Neural cell (in vitro differentiated cells): Measurements from ENCODE around the gene GBA2. TPM values are rescaled to one million over a fixed set of nuclear protein-coding genes. Genes with fewer than 3 reads are reported as not detected.

ENCODE experiments used
- H2AFZ ChIP-seq: fragments of 200-600, 300-800 bp; sonication (generic), shearing (Covaris generic); 2 replicates; pipeline ENCODE4 v1.6.0; 2014; ENCODE audit warnings: low read depth, mild to moderate bottlenecking, antibody characterized with exemption, low read length, moderate library complexity
- H3F3A ChIP-seq: fragments of 200-600 bp; shearing (Covaris generic); 2 replicates; pipeline ENCODE4 v1.6.1; 2016; ENCODE audit warnings: mild to moderate bottlenecking, moderate library complexity, mixed read lengths, antibody characterized with exemption, low read length; ENCODE audit not compliant: insufficient read depth, poor library complexity, severe bottlenecking
- H3K27ac ChIP-seq: fragments of 200-600, 300-800 bp; sonication (generic), shearing (Covaris generic); 2 replicates; pipeline ENCODE4 v1.5.1; 2014; ENCODE audit warnings: mild to moderate bottlenecking, low read length, moderate library complexity
- H3K27me3 ChIP-seq: fragments of 300-800, 200-600 bp; sonication (generic), shearing (Covaris generic); 2 replicates; pipeline ENCODE4 v1.6.0; 2014; ENCODE audit warnings: mild to moderate bottlenecking, low read depth, low read length, moderate library complexity; ENCODE audit not compliant: insufficient read depth
- H3K36me3 ChIP-seq: fragments of 300-800, 200-600 bp; sonication (generic), shearing (Covaris generic); 2 replicates; pipeline ENCODE4 v1.5.1; 2014; ENCODE audit warnings: mild to moderate bottlenecking, antibody characterized with exemption, low read length, moderate library complexity; ENCODE audit not compliant: insufficient read depth
- H3K4me2 ChIP-seq: fragments of 300-800, 200-600 bp; sonication (generic), shearing (Covaris generic); 2 replicates; pipeline ENCODE4 v1.6.0; 2014; ENCODE audit warnings: mild to moderate bottlenecking, low read length
- H3K4me3 ChIP-seq: fragments of 300-800, 200-600 bp; sonication (generic), shearing (Covaris generic); 2 replicates; pipeline ENCODE4 v1.5.1; 2014; ENCODE audit warnings: mild to moderate bottlenecking, low read length, moderate library complexity
- H3K79me2 ChIP-seq: fragments of 200-600 bp; shearing (Covaris generic); replicated peaks from 2 replicates; pipeline ENCODE4 v1.6.0; 2014; ENCODE audit warnings: mild to moderate bottlenecking, low read length, moderate library complexity; ENCODE audit not compliant: insufficient read depth
- H3K9ac ChIP-seq: fragments of 300-800, 200-600 bp; sonication (generic), shearing (Covaris generic); 2 replicates; pipeline ENCODE4 v1.6.1; 2016; ENCODE audit warnings: mild to moderate bottlenecking, low read length, mixed read lengths
- H3K9me2 ChIP-seq: fragments of 200-600 bp; shearing (Covaris generic); 2 replicates; pipeline ENCODE4 v1.6.1; 2016; ENCODE audit warnings: mild to moderate bottlenecking, low read length, mixed read lengths; ENCODE audit not compliant: insufficient read depth
- H3K9me3 ChIP-seq: fragments of 200-600, 300-800 bp; sonication (generic), shearing (Covaris generic); 2 replicates; pipeline ENCODE4 v1.6.1; 2016; ENCODE audit warnings: mild to moderate bottlenecking, mixed run types, low read length, moderate library complexity, mixed read lengths
- H4K20me1 ChIP-seq: fragments of 200-600 bp; shearing (Covaris generic); 2 replicates; pipeline ENCODE4 v1.6.1; 2016; ENCODE audit warnings: mild to moderate bottlenecking, mixed run types; ENCODE audit not compliant: insufficient read depth
- EP300 ChIP-seq: fragments of 450-650 bp; conservative IDR thresholded peaks from 2 replicates; pipeline ENCODE4 v1.6.1; 2014; ENCODE audit warnings: antibody characterized with exemption, mild to moderate bottlenecking, moderate library complexity; ENCODE audit not compliant: poor library complexity, severe bottlenecking
- EZH2 ChIP-seq: fragments of 200-600, 300-800 bp; shearing (Covaris generic), sonication (generic); IDR thresholded peaks from 2 replicates; pipeline ENCODE4 v1.6.1; 2014; ENCODE audit warnings: antibody characterized with exemption, low read length, borderline replicate concordance, mild to moderate bottlenecking; ENCODE audit not compliant: insufficient read depth, poor library complexity, severe bottlenecking
- MXI1 ChIP-seq: fragments of 450-650 bp; conservative IDR thresholded peaks from 2 replicates; pipeline ENCODE4 v1.6.1; 2014; ENCODE audit warnings: antibody characterized with exemption, mild to moderate bottlenecking; ENCODE audit not compliant: poor library complexity, severe bottlenecking
- POLR2AphosphoS5 ChIP-seq: IDR thresholded peaks from 2 replicates; pipeline ENCODE4 v1.6.1; 2012
- RAD21 ChIP-seq: fragments of 450-650 bp; conservative IDR thresholded peaks from 2 replicates; pipeline ENCODE4 v1.6.1; 2014; ENCODE audit warnings: antibody characterized with exemption, mild to moderate bottlenecking, moderate library complexity
- SMC3 ChIP-seq: fragments of 450-650 bp; conservative IDR thresholded peaks from 2 replicates; pipeline ENCODE4 v1.6.1; 2014; ENCODE audit warnings: antibody characterized with exemption, mild to moderate bottlenecking, moderate library complexity; ENCODE audit not compliant: poor library complexity
- TAF1 ChIP-seq: IDR thresholded peaks from 2 replicates; pipeline ENCODE4 v1.6.1; 2012; ENCODE audit warnings: low read depth
- polyA plus RNA-seq: library from polyadenylated mRNA; depleted of rRNA; stranded (reverse); fragments of >200 nt; gene quantifications from 2 replicates; pipeline ENCODE4 v1.2.3, GENCODE V29; 2014
- TF ChIP-seq, protein P1 (sequence below): IDR thresholded peaks from 2 replicates; pipeline ENCODE4 v1.6.1; 2012; ENCODE audit warnings: borderline replicate concordance
- TF ChIP-seq, protein P2 (sequence below): fragments of 450-650 bp; IDR thresholded peaks from 2 replicates; pipeline ENCODE4 v1.5.1; 2014; ENCODE audit warnings: antibody characterized with exemption, mild to moderate bottlenecking, moderate library complexity; ENCODE audit not compliant: poor library complexity, severe bottlenecking

GBA2 gene
- polyA plus RNA-seq, 1 donor from 2014 or later: 113 TPM

- H3K9me2 ChIP-seq: no peaks in the 10 kb centered on the region
- no peak overlapping the region for H2AFZ ChIP-seq
- no peaks in the 10 kb centered on the region for H3K79me2 ChIP-seq
- no peak overlapping the region for H3K4me2 ChIP-seq
- H3K9me3 ChIP-seq: no peaks in the 10 kb centered on the region
- no peak overlapping the region for H3K27ac ChIP-seq
- H3K27me3 ChIP-seq: no peaks in the 10 kb centered on the region
- no peaks in the 10 kb centered on the region for H4K20me1 ChIP-seq
- H3K9ac ChIP-seq: no peak overlapping the region
- no peaks in the 10 kb centered on the region for H3K36me3 ChIP-seq
- H3K4me3 ChIP-seq: no peak overlapping the region
- H3F3A ChIP-seq: no peaks in the 10 kb centered on the region
- TF ChIP-seq, protein P1, sequence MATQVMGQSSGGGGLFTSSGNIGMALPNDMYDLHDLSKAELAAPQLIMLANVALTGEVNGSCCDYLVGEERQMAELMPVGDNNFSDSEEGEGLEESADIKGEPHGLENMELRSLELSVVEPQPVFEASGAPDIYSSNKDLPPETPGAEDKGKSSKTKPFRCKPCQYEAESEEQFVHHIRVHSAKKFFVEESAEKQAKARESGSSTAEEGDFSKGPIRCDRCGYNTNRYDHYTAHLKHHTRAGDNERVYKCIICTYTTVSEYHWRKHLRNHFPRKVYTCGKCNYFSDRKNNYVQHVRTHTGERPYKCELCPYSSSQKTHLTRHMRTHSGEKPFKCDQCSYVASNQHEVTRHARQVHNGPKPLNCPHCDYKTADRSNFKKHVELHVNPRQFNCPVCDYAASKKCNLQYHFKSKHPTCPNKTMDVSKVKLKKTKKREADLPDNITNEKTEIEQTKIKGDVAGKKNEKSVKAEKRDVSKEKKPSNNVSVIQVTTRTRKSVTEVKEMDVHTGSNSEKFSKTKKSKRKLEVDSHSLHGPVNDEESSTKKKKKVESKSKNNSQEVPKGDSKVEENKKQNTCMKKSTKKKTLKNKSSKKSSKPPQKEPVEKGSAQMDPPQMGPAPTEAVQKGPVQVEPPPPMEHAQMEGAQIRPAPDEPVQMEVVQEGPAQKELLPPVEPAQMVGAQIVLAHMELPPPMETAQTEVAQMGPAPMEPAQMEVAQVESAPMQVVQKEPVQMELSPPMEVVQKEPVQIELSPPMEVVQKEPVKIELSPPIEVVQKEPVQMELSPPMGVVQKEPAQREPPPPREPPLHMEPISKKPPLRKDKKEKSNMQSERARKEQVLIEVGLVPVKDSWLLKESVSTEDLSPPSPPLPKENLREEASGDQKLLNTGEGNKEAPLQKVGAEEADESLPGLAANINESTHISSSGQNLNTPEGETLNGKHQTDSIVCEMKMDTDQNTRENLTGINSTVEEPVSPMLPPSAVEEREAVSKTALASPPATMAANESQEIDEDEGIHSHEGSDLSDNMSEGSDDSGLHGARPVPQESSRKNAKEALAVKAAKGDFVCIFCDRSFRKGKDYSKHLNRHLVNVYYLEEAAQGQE: no peak
- TF ChIP-seq, protein P2, sequence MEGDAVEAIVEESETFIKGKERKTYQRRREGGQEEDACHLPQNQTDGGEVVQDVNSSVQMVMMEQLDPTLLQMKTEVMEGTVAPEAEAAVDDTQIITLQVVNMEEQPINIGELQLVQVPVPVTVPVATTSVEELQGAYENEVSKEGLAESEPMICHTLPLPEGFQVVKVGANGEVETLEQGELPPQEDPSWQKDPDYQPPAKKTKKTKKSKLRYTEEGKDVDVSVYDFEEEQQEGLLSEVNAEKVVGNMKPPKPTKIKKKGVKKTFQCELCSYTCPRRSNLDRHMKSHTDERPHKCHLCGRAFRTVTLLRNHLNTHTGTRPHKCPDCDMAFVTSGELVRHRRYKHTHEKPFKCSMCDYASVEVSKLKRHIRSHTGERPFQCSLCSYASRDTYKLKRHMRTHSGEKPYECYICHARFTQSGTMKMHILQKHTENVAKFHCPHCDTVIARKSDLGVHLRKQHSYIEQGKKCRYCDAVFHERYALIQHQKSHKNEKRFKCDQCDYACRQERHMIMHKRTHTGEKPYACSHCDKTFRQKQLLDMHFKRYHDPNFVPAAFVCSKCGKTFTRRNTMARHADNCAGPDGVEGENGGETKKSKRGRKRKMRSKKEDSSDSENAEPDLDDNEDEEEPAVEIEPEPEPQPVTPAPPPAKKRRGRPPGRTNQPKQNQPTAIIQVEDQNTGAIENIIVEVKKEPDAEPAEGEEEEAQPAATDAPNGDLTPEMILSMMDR: no peak
- TF ChIP-seq POLR2AphosphoS5 (no peak), EZH2 (no peak), MXI1 (no peak), TAF1 (no peak), SMC3 (no peak), EP300 (no peak), RAD21 (no peak)
These were observed 34.4 kb upstream of the GBA2 start for GRCh38 chr9:35783418-35783817.

DNA sequence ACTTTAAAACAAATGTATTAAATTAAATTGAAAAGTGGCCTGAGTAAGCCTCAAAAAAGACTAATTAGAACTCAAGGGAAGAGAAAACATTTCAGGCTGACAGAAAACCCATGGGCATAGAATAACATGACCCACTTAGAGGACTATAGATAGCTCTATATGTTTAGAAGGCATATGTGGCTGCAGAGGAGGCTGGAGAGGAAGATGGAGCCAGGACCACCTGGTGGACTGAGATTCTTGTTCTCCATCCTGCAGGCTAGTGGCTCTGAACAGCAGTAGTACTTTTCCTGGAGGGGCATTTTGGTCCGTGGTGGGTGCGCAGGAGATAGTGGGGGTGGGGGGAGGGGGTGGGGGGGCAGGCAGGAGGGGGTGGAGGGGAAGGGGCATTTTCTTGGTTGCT is 32.0 kb upstream of the GBA2 start:
- H3K79me2 ChIP-seq: no peaks in the 10 kb centered on the region
- H2AFZ ChIP-seq: no peak overlapping the region
- H4K20me1 ChIP-seq: no peaks in the 10 kb centered on the region
- H3K4me2 ChIP-seq: no peak overlapping the region
- no peaks in the 10 kb centered on the region for H3K9me3 ChIP-seq
- no peaks in the 10 kb centered on the region for H3F3A ChIP-seq
- H3K4me3 ChIP-seq: no peak overlapping the region
- H3K36me3 ChIP-seq: no peaks in the 10 kb centered on the region
- no peaks in the 10 kb centered on the region for H3K27me3 ChIP-seq
- no peak overlapping the region for H3K27ac ChIP-seq
- TF ChIP-seq RAD21 (no peak), EP300 (no peak), MXI1 (no peak), TAF1 (no peak), EZH2 (no peak), POLR2AphosphoS5 (no peak), SMC3 (no peak)
- TF ChIP-seq, protein P1: no peak
- TF ChIP-seq, protein P2: no peak
- H3K9me2 ChIP-seq: no peaks in the 10 kb centered on the region
- H3K9ac ChIP-seq: no peak overlapping the region
